Measurements from ENCODE around the gene ZFP2. TPM values are rescaled to one million over a fixed set of nuclear protein-coding genes. Genes with fewer than 3 reads are reported as not detected.

Gene ZFP2
- total RNA-seq, 2 experiments from 2014 or later = 0.42 to 0.61 TPM

DNA sequence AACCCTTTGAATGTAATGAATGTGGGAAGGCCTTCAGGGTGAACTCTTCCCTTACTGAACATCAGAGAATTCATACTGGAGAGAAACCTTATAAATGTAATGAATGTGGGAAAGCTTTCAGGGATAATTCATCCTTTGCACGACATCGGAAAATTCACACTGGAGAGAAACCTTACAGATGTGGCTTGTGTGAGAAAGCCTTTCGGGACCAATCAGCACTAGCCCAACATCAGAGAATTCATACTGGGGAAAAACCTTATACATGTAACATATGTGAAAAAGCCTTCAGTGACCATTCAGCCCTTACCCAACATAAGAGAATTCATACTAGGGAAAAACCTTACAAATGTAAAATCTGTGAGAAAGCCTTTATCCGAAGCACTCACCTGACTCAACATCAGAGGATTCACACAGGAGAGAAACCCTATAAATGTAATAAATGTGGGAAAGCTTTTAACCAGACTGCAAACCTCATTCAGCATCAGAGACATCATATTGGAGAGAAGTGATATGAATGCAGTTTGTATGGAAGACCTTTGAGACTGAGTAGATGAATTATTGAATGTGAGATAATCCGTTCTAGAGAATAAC is 69.8 kb downstream of the ZFP2 start:
- ChIA-PET CTCF (no interaction called here), POLR2A (no interaction called here)

DNA sequence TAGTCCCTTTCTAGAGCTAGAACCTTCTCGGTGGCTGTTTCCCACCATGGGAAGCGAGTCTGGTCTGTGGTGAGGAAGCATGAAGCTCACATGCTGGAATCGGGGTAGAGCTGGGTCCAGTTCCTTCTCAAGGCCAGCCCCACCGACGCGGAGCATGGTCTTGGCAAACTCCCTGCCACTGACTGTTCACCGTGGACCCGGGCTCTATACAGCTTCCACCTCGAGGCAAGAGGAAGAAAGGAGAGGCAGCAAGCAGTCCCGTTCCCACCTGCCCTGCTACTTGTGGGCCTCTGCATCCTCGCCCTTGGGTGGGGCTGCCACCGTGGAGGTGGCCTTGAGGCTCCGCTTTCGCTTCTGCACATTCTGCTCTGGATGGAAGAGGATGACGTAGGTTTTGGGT is 85.7 kb downstream of the ZFP2 start:
- ChIA-PET CTCF (no interaction called here), POLR2A (no interaction called here)

Other genes with a start within 250 kb of the ZFP2 start
- 1 to 10 TPM; 7.1 to 7.9 TPM for gene ZNF354A, start 165.3 kb upstream of the ZFP2 start, total RNA-seq
- 10 to 100 TPM in 1 of 2 experiments, 1 to 10 TPM in 1; 10.0 to 11.3 TPM for gene ZNF354B, start 36.0 kb upstream of the ZFP2 start, total RNA-seq
- not detected for gene ZNF454, start 45.3 kb downstream of the ZFP2 start, total RNA-seq
- not detected for gene GRM6, start 99.4 kb downstream of the ZFP2 start, total RNA-seq
- 1 to 10 TPM; 2.4 to 2.6 TPM for gene ZNF879, start 127.9 kb downstream of the ZFP2 start, total RNA-seq
- gene ZNF354C, start 164.5 kb downstream of the ZFP2 start, total RNA-seq = 1 to 10 TPM; 5.7 to 6.1 TPM